ENCODE measurements around the gene SIGMAR1.

- no peak for TF ChIP-seq EGR1 (IDR thresholded peaks at IDR 0.05)
- TF ChIP-seq MAX (IDR thresholded peaks at IDR 0.05): no peak
- no peak for TF ChIP-seq TEAD4 (IDR thresholded peaks at IDR 0.05)
- TF ChIP-seq TAF1 (IDR thresholded peaks at IDR 0.05; ENCODE audit: low read depth): no peak
- TF ChIP-seq EP300 (IDR thresholded peaks at IDR 0.05; ENCODE audit: borderline replicate concordance): no peak
Measured at GRCh38 chr9:34654323-34655051, 16.9 kb upstream of the SIGMAR1 start.
